ENCODE data around the gene LMTK2. TPM values are rescaled to one million over a fixed set of nuclear protein-coding genes. Genes with fewer than 3 reads are reported as not detected.

The LMTK2 gene
- total RNA-seq, 1 donor: 11.2 TPM

DNA sequence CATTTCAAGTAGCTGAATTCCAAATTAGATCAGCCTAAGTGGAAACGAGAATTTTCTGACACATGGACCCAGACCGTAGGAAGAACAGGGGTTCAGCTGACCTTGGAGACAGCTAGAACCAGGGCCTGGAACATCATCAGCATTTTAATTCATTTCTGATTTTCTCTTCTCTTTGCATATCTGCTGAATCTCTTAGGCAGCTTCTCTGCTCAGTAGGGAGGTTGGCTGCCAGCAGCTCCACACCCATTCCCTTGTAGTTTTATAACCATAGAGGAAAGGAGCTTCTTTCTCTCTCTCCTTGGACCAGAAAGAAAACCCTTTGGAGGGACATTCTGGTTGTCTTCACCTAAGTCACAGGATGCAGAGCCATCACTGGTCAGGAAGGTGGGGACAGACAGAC, 36.0 kb downstream of the LMTK2 start:
- no peak for DNase-seq (ENCODE audit: low read depth)
- H3K4me3 ChIP-seq (ENCODE audit: low read depth, low read length): no peak overlapping the region
- TF ChIP-seq, protein P1, sequence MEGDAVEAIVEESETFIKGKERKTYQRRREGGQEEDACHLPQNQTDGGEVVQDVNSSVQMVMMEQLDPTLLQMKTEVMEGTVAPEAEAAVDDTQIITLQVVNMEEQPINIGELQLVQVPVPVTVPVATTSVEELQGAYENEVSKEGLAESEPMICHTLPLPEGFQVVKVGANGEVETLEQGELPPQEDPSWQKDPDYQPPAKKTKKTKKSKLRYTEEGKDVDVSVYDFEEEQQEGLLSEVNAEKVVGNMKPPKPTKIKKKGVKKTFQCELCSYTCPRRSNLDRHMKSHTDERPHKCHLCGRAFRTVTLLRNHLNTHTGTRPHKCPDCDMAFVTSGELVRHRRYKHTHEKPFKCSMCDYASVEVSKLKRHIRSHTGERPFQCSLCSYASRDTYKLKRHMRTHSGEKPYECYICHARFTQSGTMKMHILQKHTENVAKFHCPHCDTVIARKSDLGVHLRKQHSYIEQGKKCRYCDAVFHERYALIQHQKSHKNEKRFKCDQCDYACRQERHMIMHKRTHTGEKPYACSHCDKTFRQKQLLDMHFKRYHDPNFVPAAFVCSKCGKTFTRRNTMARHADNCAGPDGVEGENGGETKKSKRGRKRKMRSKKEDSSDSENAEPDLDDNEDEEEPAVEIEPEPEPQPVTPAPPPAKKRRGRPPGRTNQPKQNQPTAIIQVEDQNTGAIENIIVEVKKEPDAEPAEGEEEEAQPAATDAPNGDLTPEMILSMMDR (IDR thresholded peaks at IDR 0.05; ENCODE audit: insufficient read depth, low read depth, low read length): no peak

DNA sequence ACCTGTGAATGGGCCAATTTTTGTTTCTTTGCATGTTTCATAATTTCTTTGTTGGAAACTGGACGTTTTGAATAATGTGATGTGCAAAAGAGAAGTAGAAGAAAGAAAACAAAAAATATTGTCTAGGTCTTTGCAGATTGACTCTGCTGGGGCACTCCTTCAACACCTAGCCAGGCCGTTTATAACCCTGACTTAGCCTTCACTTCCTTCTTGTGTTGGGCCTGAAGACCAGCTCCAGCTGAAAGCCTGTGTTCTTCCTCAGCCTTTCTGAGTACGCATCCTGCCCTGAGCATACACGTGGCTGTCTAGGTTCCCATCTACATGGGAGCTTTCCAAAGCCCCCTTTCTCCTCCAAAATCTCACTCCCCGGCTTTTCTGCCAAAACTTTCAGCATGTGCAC, 41.9 kb downstream of the LMTK2 start:
- H3K4me3 ChIP-seq (ENCODE audit: low read depth, low read length): no peak overlapping the region
- no peak for DNase-seq (ENCODE audit: low read depth)
- TF ChIP-seq, protein P1 (IDR thresholded peaks at IDR 0.05; ENCODE audit: insufficient read depth, low read depth, low read length): no peak

DNA sequence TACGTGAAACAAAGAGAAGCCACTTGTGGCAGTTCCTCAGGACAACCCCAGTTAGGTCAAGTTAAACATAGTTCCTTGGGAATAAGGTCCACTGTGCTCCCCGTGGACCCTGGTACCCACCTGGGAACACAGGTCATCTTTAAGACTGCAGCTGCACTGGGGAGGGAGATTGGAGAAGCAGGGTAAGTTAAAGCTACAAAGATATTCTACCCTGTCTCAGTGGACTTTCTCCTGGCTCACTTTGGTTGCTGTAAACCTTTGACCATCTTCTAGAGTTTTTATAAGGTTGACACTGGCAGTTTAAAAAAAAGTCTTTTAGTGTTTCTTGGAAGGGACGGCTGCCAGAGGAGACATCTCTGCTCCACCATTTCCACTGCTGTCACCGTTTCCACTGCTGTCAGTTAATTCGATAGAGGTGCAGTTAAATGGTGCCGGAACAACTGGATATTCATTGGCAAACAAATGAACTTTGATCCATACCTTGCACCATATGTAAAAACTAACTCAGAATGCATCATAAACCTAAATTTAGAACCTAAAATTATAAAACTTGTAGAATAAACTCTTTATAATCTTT, 42.5 kb downstream of the LMTK2 start:
- no peak overlapping the region for H3K4me3 ChIP-seq (ENCODE audit: low read depth, low read length)
- TF ChIP-seq, protein P1 (IDR thresholded peaks at IDR 0.05; ENCODE audit: insufficient read depth, low read depth, low read length): no peak
- DNase-seq (ENCODE audit: low read depth): no peak

DNA sequence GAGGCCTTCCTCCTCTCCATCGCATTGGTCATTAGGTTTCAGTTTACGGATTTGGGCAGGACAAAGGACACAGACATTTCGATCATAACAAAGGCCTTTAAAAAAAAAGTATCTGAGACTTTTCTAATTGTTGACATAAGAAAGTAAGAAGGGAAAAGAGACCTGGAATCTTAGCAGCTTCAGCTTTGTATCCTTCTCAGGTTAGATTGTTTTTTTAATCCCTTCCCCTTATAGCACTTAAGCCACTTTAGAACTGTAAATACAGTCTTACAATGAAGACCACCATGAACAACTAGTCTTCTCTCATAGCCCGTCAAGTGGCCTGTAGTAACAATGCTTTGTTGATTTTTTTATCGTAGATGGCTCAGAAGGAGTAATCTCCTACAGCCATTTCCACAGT, 45.2 kb downstream of the LMTK2 start:
- H3K4me3 ChIP-seq (ENCODE audit: low read depth, low read length): no peak overlapping the region
- no peak for DNase-seq (ENCODE audit: low read depth)
- TF ChIP-seq, protein P1 (IDR thresholded peaks at IDR 0.05; ENCODE audit: insufficient read depth, low read depth, low read length): no peak

DNA sequence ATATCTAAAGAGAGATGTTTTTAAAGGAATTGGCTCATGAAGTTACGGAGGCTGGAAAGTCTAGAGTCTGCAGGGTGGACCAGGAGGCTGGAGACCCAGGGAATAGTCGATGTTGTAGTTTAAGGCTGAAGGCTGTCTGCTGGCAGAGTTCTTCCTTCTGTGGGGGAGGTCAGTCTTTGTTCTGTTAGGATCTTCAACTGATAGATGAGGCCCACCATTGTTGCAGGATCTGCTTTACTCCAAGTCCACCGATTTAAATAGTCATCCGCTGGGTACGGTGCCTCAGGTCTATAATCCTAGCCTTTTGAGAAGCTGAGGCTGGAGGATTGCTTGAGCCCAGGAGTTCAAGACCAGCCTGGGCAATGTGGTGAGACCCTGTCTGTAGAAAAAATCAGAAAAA, 50.0 kb downstream of the LMTK2 start:
- DNase-seq (ENCODE audit: low read depth): no peak
- no peak overlapping the region for H3K4me3 ChIP-seq (ENCODE audit: low read depth, low read length)
- TF ChIP-seq, protein P1 (IDR thresholded peaks at IDR 0.05; ENCODE audit: insufficient read depth, low read depth, low read length): no peak

DNA sequence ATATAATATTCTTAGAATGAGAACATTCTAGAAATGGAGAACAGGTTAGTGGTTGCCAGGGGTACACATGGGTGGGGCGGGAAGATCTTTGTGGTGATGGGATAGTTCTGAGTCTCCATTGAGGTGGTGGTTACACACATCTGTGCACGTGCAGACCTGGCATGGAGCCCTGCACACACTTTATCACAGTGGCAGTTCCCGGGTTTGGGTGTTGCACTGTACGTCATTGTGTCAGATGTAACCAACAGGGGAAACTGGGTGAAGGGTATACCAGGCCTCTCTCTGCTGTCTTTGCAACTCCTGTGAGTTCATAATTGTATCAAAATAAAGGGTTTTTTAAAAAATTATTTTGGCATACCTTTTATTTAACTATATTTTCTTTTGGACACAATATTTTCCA, 51.1 kb downstream of the LMTK2 start:
- no peak for DNase-seq (ENCODE audit: low read depth)
- H3K4me3 ChIP-seq (ENCODE audit: low read depth, low read length): no peak overlapping the region
- TF ChIP-seq, protein P1 (IDR thresholded peaks at IDR 0.05; ENCODE audit: insufficient read depth, low read depth, low read length): no peak

DNA sequence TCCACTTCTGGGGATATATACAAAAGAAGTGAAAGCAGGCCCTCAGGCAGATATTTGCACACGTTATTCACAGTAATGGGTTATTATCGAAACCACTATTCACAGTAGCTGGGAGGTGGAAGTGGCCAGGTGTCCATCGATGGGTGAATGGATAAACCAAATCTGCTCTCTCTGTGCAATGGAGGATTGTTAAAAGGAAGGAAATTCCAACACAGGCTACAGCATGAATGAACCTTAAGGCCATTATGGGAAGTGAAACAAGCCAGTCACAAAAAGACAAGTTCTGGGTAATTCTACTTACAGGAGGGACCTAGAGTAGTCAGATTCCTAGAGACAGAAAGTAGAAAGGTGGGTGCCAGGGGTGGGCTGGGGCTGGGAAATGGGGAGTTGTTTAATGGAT, 56.1 kb downstream of the LMTK2 start:
- TF ChIP-seq, protein P1 (IDR thresholded peaks at IDR 0.05; ENCODE audit: insufficient read depth, low read depth, low read length): no peak
- H3K4me3 ChIP-seq (ENCODE audit: low read depth, low read length): no peak overlapping the region
- DNase-seq (ENCODE audit: low read depth): no peak
